GM12878 (cell line): ENCODE data around the gene SLX9. TPM values are rescaled to one million over a fixed set of nuclear protein-coding genes. Genes with fewer than 3 reads are reported as not detected.

Experiments used
- ETV6 ChIP-seq, 2 experiments: fragments of 450-650 bp in 1 of 2; IDR thresholded peaks in 1 of 2; conservative IDR thresholded peaks in 1 of 2; 2 replicates each; pipeline ENCODE4 v1.6.1; 2014; ENCODE audit warnings: antibody characterized with exemption in 1 of 2, borderline replicate concordance in 1 of 2, low read depth in 1 of 2, mild to moderate bottlenecking in 1 of 2, moderate library complexity in 1 of 2
- HCFC1 ChIP-seq: fragments of 150-350 bp; IDR thresholded peaks from 2 replicates; pipeline ENCODE4 v1.6.1; 2014; ENCODE audit warnings: low read length
- JUND ChIP-seq: IDR thresholded peaks from 2 replicates; pipeline ENCODE4 v1.6.1; 2012; ENCODE audit warnings: low read depth, mild to moderate bottlenecking, low read length, improper control_type of control experiment, moderate library complexity
- LARP7 ChIP-seq: fragments of 450-650 bp; IDR thresholded peaks from 2 replicates; pipeline ENCODE4 v1.6.1; 2017; ENCODE audit warnings: mild to moderate bottlenecking
- MYC ChIP-seq: IDR thresholded peaks from 2 replicates; pipeline ENCODE4 v1.6.1; 2011; ENCODE audit warnings: mild to moderate bottlenecking, low read length, moderate library complexity, inconsistent platforms; ENCODE audit not compliant: insufficient read depth, insufficient replicate concordance, insufficient read length, severe bottlenecking
- NRF1 ChIP-seq: conservative IDR thresholded peaks from 2 replicates; pipeline ENCODE4 v1.6.1; 2011; ENCODE audit warnings: mild to moderate bottlenecking, low read depth, low read length, improper control_type of control experiment
- POLR2AphosphoS2 ChIP-seq: IDR thresholded peaks from 2 replicates; pipeline ENCODE4 v1.6.1; 2011; ENCODE audit warnings: low read depth, mild to moderate bottlenecking, low read length, improper control_type of control experiment, moderate library complexity
- RELB ChIP-seq: fragments of 450-650 bp; IDR thresholded peaks from 2 replicates; pipeline ENCODE4 v1.6.1; 2017; ENCODE audit warnings: low read depth, mild to moderate bottlenecking, moderate library complexity
- SP1 ChIP-seq: IDR thresholded peaks from one replicate; pipeline ENCODE4 v1.6.1; 2011; ENCODE audit warnings: low read depth, low read length
- SPI1 ChIP-seq: IDR thresholded peaks from 2 replicates; pipeline ENCODE4 v1.6.1; 2011; ENCODE audit warnings: low read depth, mild to moderate bottlenecking, low read length, moderate library complexity, borderline replicate concordance; ENCODE audit not compliant: insufficient read depth
- SRF ChIP-seq, 2 experiments: IDR thresholded peaks; 2 replicates each; pipeline ENCODE4 v1.6.1; 2011; ENCODE audit warnings: low read depth in 2 of 2, low read length in 2 of 2, mild to moderate bottlenecking in 1 of 2, moderate library complexity in 1 of 2
- SUZ12 ChIP-seq: fragments of 200-600 bp; sonication (generic); IDR thresholded peaks from one replicate; pipeline ENCODE4 v1.6.1; 2018; ENCODE audit warnings: antibody characterized with exemption, mild to moderate bottlenecking; ENCODE audit not compliant: unreplicated experiment
- ZNF384 ChIP-seq: IDR thresholded peaks from 2 replicates; pipeline ENCODE4 v1.6.1; 2012; ENCODE audit warnings: low read depth, mild to moderate bottlenecking, low read length, improper control_type of control experiment, borderline replicate concordance
- ZNF687 ChIP-seq: fragments of 450-650 bp; IDR thresholded peaks from 2 replicates; pipeline ENCODE4 v1.6.1; 2017; ENCODE audit warnings: mild to moderate bottlenecking, moderate library complexity
- polyA plus RNA-seq, 11 experiments: library from polyadenylated mRNA; depleted of rRNA in 4 of 11; unstranded in 6 of 11; stranded (reverse) in 5 of 11; fragments of >200 nt; fragmentation: Nextera tagmentation in 4 of 11; fragmentation: Illumina TruSeq in 1 of 11; extraction: Ambion mirVana in 4 of 11; extraction: Trizol in 1 of 11; gene quantifications; 1 replicate in 1 of 11; 2 replicates in 10 of 11; pipeline versions ENCODE4 v1.2.1 to v1.2.3, GENCODE V29; 2011 to 2016; ENCODE audit warnings: inconsistent platforms in 2 of 11, missing spikeins in 2 of 11, low read depth in 1 of 11
- total RNA-seq, 4 experiments: library from RNA; depleted of rRNA in 3 of 4; stranded (reverse); fragments of >200 nt in 3 of 4; fragmentation: Illumina TruSeq in 1 of 4; extraction: Trizol in 1 of 4; gene quantifications; 2 replicates each; pipeline versions ENCODE4 v1.2.1 to v1.2.3, GENCODE V29; 2013 to 2021
- TF ChIP-seq, protein P1 (sequence below): IDR thresholded peaks from 2 replicates; pipeline ENCODE4 v1.6.1; 2012; ENCODE audit warnings: low read depth, low read length, improper control_type of control experiment
- TF ChIP-seq, protein P2 (sequence below): fragments of 450-650 bp; IDR thresholded peaks from 2 replicates; pipeline ENCODE4 v1.6.1; 2016; ENCODE audit warnings: mild to moderate bottlenecking, moderate library complexity, borderline replicate concordance

Gene SLX9
- total and polyA plus RNA-seq, 10 of the 15 experiments (the other 5 are each of a cell fraction or from before 2014, with no cell fraction given) = 0.69 to 81.3 (median 33.9) TPM

GRCh38 chr21:44927587-44928461, 12.0 kb upstream of the SLX9 start (continued):
- TF ChIP-seq NRF1 (no peak), ZNF384 (peak; percentile 98), POLR2AphosphoS2 (no peak), JUND (no peak), SRF (IDR thresholded peaks at IDR 0.05; ENCODE audit: low read depth in 2 of 2, low read length in 2 of 2) (peak in 1 of 2 experiments; percentile 52; a peak in 1 of 4 replicates), SUZ12 (no peak), HCFC1 (no peak), RELB (peak; percentile 91), SPI1 (peak; percentile 35; the same call in 1 of the 2 replicates), ETV6 (conservative IDR thresholded peaks at IDR 0.05 in 1 of 2, IDR thresholded peaks at IDR 0.05 in 1 of 2; ENCODE audit: borderline replicate concordance in 1 of 2, low read depth in 1 of 2) (peak in 1 of 2 experiments; percentile 85; a peak in 2 of 4 replicates), ZNF687 (0 out of 2 replicates have a peak, but pooled peaks have one; percentile 16), SP1 (peak; percentile 37), MYC (no peak), LARP7 (peak; percentile 65; the same call in 1 of the 2 replicates)
- TF ChIP-seq, protein P1, sequence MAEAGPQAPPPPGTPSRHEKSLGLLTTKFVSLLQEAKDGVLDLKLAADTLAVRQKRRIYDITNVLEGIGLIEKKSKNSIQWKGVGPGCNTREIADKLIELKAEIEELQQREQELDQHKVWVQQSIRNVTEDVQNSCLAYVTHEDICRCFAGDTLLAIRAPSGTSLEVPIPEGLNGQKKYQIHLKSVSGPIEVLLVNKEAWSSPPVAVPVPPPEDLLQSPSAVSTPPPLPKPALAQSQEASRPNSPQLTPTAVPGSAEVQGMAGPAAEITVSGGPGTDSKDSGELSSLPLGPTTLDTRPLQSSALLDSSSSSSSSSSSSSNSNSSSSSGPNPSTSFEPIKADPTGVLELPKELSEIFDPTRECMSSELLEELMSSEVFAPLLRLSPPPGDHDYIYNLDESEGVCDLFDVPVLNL = no peak
- TF ChIP-seq, protein P2, sequence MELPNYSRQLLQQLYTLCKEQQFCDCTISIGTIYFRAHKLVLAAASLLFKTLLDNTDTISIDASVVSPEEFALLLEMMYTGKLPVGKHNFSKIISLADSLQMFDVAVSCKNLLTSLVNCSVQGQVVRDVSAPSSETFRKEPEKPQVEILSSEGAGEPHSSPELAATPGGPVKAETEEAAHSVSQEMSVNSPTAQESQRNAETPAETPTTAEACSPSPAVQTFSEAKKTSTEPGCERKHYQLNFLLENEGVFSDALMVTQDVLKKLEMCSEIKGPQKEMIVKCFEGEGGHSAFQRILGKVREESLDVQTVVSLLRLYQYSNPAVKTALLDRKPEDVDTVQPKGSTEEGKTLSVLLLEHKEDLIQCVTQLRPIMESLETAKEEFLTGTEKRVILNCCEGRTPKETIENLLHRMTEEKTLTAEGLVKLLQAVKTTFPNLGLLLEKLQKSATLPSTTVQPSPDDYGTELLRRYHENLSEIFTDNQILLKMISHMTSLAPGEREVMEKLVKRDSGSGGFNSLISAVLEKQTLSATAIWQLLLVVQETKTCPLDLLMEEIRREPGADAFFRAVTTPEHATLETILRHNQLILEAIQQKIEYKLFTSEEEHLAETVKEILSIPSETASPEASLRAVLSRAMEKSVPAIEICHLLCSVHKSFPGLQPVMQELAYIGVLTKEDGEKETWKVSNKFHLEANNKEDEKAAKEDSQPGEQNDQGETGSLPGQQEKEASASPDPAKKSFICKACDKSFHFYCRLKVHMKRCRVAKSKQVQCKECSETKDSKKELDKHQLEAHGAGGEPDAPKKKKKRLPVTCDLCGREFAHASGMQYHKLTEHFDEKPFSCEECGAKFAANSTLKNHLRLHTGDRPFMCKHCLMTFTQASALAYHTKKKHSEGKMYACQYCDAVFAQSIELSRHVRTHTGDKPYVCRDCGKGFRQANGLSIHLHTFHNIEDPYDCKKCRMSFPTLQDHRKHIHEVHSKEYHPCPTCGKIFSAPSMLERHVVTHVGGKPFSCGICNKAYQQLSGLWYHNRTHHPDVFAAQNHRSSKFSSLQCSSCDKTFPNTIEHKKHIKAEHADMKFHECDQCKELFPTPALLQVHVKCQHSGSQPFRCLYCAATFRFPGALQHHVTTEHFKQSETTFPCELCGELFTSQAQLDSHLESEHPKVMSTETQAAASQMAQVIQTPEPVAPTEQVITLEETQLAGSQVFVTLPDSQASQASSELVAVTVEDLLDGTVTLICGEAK = 0 out of 2 replicates have a peak, but pooled peaks have one; percentile 34
